ENCODE measurements around the gene CPNE7. TPM values are rescaled to one million over a fixed set of nuclear protein-coding genes. Genes with fewer than 3 reads are reported as not detected.

CPNE7 gene
- total and polyA plus RNA-seq, 2 donors: 9.6 to 12.8 TPM

GRCh38 chr16:89562939-89563338 lies 12.6 kb upstream of the CPNE7 start:
- no peak for DNase-seq (ENCODE audit: low read depth in 6 of 9, low spot score in 9 of 9)

DNA sequence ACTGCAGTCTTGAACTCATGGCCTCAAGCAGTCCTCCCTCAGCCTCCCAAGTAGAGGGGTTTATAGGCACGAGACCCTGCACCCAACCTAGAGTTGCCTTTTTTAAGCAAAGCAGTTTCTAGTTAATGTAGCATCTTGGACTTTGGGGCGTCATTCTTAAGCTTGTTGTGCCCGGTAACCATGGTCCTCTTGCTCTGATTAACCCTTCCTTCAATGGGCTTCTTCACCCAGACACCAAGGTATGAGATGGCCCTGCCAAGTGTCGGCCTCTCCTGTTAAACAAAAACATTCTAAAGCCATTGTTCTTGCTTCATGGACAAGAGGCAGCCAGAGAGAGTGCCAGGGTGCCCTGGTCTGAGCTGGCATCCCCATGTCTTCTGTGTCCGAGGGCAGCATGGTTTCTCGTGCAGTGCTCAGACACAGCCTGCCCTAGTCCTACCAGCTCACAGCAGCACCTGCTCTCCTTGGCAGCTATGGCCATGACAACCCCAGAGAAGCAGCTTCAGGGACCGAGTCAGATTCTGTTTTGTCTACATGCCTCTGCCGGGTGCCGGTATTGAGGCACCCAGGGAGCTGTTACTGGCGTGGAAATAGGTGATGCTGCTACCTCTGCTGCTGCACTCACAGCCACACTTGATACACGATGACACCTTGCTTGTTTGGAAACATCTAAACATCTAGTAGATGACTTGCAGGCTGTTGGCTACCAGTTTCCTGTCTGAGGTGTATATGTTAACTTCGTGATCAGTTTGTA lies 11.7 kb upstream of the CPNE7 start:
- Histone ChIP-seq H3K4me3 (ENCODE audit: low read length in 2 of 2) (no peak overlapping the region), H3K27me3 (ENCODE audit: control insufficient read depth in 2 of 2, insufficient read depth in 1 of 2, low read length in 1 of 2) (peaks cover 0 to 10% of the 10 kb centered on the region in 2 donors), H3K36me3 (ENCODE audit: control insufficient read depth in 2 of 2, insufficient read depth in 2 of 2, low read length in 1 of 2) (peaks cover 37 to 50% of the 10 kb centered on the region in 2 donors), H3K27ac (ENCODE audit: low read depth in 1 of 2, low read length in 1 of 2) (no peak overlapping the region), H3K9me3 (ENCODE audit: control insufficient read depth in 2 of 2, insufficient read depth in 1 of 2, low read length in 1 of 2) (peaks cover 0 to 6% of the 10 kb centered on the region in 2 donors), H3K4me1 (ENCODE audit: control insufficient read depth in 2 of 2, insufficient read depth in 2 of 2, low read length in 2 of 2) (peaks cover 25 to 55% of the 10 kb centered on the region in 2 donors)
- WGBS: 94% methylated on average over 12 of the region's 12 CpGs
- DNase-seq (ENCODE audit: low read depth in 6 of 9, low spot score in 9 of 9): no peak

More at GRCh38 chr16:89562939-89563338, 12.6 kb upstream of the CPNE7 start:
- peaks cover 0 to 10% of the 10 kb centered on the region in 2 donors for H3K27me3 ChIP-seq (ENCODE audit: control insufficient read depth in 2 of 2, insufficient read depth in 1 of 2, low read length in 1 of 2)
- H3K9me3 ChIP-seq (ENCODE audit: control insufficient read depth in 2 of 2, insufficient read depth in 1 of 2, low read length in 1 of 2): peaks cover 0 to 6% of the 10 kb centered on the region in 2 donors
- 95% methylated on average over 12 of the region's 12 CpGs for WGBS
- H3K27ac ChIP-seq (ENCODE audit: low read depth in 1 of 2, low read length in 1 of 2): no peak overlapping the region
- no peak overlapping the region for H3K4me3 ChIP-seq (ENCODE audit: low read length in 2 of 2)
- peaks cover 25 to 56% of the 10 kb centered on the region in 2 donors for H3K4me1 ChIP-seq (ENCODE audit: control insufficient read depth in 2 of 2, insufficient read depth in 2 of 2, low read length in 2 of 2)
- peaks cover 37 to 49% of the 10 kb centered on the region in 2 donors for H3K36me3 ChIP-seq (ENCODE audit: control insufficient read depth in 2 of 2, insufficient read depth in 2 of 2, low read length in 1 of 2)

DNA sequence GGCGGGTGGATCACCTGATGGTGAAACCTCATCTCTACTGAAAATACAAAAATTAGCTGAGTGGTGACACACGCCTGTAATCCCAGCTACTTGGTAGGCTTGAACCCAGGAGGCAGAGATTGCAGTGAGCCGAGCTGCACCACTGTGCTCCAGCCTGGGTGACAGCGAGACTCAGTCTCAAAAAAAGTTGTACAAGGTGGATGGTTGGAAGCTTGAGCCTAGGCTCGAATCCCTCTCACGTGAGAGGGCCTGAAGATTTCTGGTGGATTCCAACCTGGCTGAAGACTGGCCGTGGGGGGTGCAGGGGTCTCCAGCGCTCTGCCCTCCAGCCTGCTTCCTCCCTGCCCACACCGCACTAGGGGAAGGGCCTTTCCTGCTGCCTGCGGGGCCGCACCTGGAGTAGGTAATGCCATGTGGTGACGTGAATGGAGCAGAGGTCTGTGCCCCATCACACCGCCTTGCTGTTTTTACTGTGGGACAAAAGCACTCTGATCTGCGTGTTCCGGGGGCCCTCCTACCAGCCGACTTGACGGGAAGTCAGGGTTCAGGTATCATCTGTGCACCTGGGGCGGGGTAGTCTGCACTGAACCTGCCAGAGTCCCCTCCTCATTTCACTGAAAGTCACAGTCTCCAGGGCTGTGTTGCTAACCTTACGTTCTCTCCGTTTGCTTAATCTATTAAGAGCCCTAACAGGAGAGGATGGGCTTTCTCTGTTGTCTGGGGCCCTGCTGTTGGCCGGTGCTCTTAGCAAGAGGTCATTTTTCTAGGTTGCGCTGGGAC lies 10.9 kb upstream of the CPNE7 start:
- Histone ChIP-seq H3K9me3 (ENCODE audit: control insufficient read depth in 2 of 2, insufficient read depth in 1 of 2, low read length in 1 of 2) (peaks cover 0 to 6% of the 10 kb centered on the region in 2 donors), H3K4me3 (ENCODE audit: low read length in 2 of 2) (no peak overlapping the region), H3K4me1 (ENCODE audit: control insufficient read depth in 2 of 2, insufficient read depth in 2 of 2, low read length in 2 of 2) (peaks cover 25 to 52% of the 10 kb centered on the region in 2 donors), H3K27ac (ENCODE audit: low read depth in 1 of 2, low read length in 1 of 2) (no peak overlapping the region), H3K27me3 (ENCODE audit: control insufficient read depth in 2 of 2, insufficient read depth in 1 of 2, low read length in 1 of 2) (peaks cover 0 to 10% of the 10 kb centered on the region in 2 donors), H3K36me3 (ENCODE audit: control insufficient read depth in 2 of 2, insufficient read depth in 2 of 2, low read length in 1 of 2) (peaks cover 37 to 50% of the 10 kb centered on the region in 2 donors)
- no peak for DNase-seq (ENCODE audit: low read depth in 6 of 9, low spot score in 9 of 9)
- WGBS: 94% methylated on average over 22 of the region's 22 CpGs

DNA sequence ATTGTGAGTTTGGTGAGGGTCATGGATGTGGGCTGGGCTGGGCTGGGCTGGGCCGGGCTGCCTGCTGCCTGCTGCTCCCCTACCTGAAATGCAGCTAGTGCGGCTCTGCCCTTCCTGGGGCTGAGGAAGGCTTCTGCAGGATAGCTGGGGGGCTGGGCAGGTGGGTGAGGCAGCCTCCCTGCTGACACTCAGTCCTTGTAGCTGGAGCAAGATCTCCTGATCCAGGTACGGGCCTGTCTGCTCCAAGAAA lies 10.4 kb upstream of the CPNE7 start:
- Histone ChIP-seq H3K9me3 (ENCODE audit: control insufficient read depth in 2 of 2, insufficient read depth in 1 of 2, low read length in 1 of 2) (peaks cover 0 to 6% of the 10 kb centered on the region in 2 donors), H3K36me3 (ENCODE audit: control insufficient read depth in 2 of 2, insufficient read depth in 2 of 2, low read length in 1 of 2) (peaks cover 37 to 50% of the 10 kb centered on the region in 2 donors), H3K4me3 (ENCODE audit: low read length in 2 of 2) (no peak overlapping the region), H3K27ac (ENCODE audit: low read depth in 1 of 2, low read length in 1 of 2) (no peak overlapping the region), H3K4me1 (ENCODE audit: control insufficient read depth in 2 of 2, insufficient read depth in 2 of 2, low read length in 2 of 2) (peaks cover 25 to 49% of the 10 kb centered on the region in 2 donors), H3K27me3 (ENCODE audit: control insufficient read depth in 2 of 2, insufficient read depth in 1 of 2, low read length in 1 of 2) (peaks cover 0 to 14% of the 10 kb centered on the region in 2 donors)
- 70% methylated on average over 3 of the region's 3 CpGs for WGBS
- DNase-seq (ENCODE audit: low read depth in 6 of 9, low spot score in 9 of 9): no peak

DNA sequence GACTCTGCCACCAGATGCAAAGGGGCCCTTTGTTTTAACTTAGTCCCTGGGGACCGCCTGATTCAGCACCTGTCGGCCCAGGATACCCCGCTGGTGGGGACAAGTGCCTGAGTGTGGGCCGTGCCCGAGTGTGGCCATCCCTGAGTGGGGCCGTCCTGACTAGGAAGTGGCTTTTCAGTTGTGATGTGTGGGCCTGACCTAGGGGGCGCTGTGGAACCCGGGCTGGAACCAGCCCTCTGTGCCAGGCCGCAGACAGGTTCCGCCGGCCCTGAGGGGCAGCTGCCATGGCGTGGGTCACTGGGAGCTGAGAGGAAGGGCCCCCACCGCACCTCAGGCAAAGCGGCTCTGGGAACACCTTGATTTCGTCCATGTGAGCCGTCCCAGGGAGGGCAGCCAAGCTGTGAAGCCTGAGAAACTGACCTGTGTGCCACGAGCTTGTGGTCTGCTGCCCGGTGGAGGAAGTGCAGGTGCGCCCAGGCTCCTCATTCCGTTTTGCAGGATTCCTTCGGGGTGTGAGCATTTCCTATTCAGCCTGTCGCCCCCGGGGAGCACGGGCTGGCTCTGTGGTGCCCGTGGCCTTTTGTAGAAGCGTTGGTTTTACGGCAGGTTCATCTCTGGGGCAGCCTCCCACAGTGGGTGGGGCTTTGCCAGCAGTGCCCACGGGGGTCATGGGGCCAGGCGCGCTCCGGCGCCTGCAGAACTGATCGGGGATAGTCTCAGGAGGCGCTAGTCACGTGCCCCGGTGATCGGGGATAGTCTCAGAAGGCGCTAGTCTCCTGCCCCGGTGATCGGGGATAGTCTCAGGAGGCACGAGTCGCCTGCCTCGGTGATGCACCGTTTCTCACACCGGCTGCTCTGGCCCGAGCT lies 9.8 kb upstream of the CPNE7 start:
- Histone ChIP-seq H3K9me3 (ENCODE audit: control insufficient read depth in 2 of 2, insufficient read depth in 1 of 2, low read length in 1 of 2) (peaks cover 0 to 6% of the 10 kb centered on the region in 2 donors), H3K27me3 (ENCODE audit: control insufficient read depth in 2 of 2, insufficient read depth in 1 of 2, low read length in 1 of 2) (peaks cover 0 to 17% of the 10 kb centered on the region in 2 donors), H3K27ac (ENCODE audit: low read depth in 1 of 2, low read length in 1 of 2) (no peak overlapping the region), H3K4me1 (ENCODE audit: control insufficient read depth in 2 of 2, insufficient read depth in 2 of 2, low read length in 2 of 2) (peaks cover 25 to 49% of the 10 kb centered on the region in 2 donors), H3K4me3 (ENCODE audit: low read length in 2 of 2) (peak overlapping the region; percentile 3 to 13), H3K36me3 (ENCODE audit: control insufficient read depth in 2 of 2, insufficient read depth in 2 of 2, low read length in 1 of 2) (peaks cover 37 to 50% of the 10 kb centered on the region in 2 donors)
- DNase-seq (ENCODE audit: low read depth in 6 of 9, low spot score in 9 of 9): peak in 2 of 9 donors; percentile 35 to 41
- WGBS: 10% methylated on average over 46 of the region's 46 CpGs

DNA sequence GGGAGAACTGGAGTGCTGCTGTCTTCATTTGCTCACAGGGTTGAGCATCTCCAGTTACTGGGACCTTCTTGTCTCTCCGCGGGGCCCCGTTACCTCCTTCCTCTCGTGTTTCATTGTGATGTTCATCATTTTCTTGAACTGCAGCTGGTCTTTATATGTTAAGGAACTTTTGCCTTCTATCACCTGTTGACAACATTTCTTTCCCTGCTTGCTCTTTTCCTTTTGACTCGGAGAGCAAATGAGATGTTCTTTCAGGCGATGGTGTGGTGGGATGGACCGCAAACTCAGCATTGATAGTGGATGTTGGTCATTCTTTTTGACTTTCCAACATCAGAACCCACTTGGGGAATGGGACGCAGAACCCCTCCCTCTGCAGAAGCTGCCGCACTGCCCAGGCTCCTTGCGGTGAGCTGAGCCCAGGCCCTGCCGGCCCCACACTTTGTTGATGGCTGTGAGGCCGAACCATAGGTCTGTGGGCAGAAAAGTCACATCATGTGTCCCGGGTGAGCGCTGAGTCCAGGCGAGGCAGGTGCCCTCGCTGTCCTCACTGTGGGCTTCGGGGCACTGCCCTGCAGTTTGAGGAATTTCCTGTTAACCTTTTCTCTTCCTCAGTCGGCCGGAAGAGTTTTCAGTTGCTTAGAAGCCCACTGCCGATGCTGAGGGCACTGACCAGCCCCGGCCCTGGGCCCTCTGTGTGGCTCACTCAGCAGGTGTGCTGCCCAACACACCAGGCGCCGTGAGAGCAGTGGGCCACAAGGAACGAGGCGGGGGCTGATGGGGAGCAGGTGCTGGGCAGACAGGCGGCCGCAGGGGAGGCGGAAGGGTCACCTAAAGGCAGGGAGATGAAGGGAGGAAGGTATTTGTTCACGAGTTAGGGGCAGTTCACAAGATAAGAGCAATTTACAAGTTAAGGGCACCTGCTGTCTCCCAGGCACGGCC lies 7.6 kb upstream of the CPNE7 start:
- no peak for DNase-seq (ENCODE audit: low read depth in 6 of 9, low spot score in 9 of 9)
- H3K4me3 ChIP-seq (ENCODE audit: low read length in 2 of 2): no peak overlapping the region
- 95% methylated on average over 30 of the region's 30 CpGs for WGBS
- H3K36me3 ChIP-seq (ENCODE audit: control insufficient read depth in 2 of 2, insufficient read depth in 2 of 2, low read length in 1 of 2): peaks cover 19 to 31% of the 10 kb centered on the region in 2 donors
- H3K4me1 ChIP-seq (ENCODE audit: control insufficient read depth in 2 of 2, insufficient read depth in 2 of 2, low read length in 2 of 2): peaks cover 17 to 48% of the 10 kb centered on the region in 2 donors
- H3K9me3 ChIP-seq (ENCODE audit: control insufficient read depth in 2 of 2, insufficient read depth in 1 of 2, low read length in 1 of 2): peaks cover 0 to 6% of the 10 kb centered on the region in 2 donors
- H3K27ac ChIP-seq (ENCODE audit: low read depth in 1 of 2, low read length in 1 of 2): no peak overlapping the region
- H3K27me3 ChIP-seq (ENCODE audit: control insufficient read depth in 2 of 2, insufficient read depth in 1 of 2, low read length in 1 of 2): peaks cover 0 to 29% of the 10 kb centered on the region in 2 donors

DNA sequence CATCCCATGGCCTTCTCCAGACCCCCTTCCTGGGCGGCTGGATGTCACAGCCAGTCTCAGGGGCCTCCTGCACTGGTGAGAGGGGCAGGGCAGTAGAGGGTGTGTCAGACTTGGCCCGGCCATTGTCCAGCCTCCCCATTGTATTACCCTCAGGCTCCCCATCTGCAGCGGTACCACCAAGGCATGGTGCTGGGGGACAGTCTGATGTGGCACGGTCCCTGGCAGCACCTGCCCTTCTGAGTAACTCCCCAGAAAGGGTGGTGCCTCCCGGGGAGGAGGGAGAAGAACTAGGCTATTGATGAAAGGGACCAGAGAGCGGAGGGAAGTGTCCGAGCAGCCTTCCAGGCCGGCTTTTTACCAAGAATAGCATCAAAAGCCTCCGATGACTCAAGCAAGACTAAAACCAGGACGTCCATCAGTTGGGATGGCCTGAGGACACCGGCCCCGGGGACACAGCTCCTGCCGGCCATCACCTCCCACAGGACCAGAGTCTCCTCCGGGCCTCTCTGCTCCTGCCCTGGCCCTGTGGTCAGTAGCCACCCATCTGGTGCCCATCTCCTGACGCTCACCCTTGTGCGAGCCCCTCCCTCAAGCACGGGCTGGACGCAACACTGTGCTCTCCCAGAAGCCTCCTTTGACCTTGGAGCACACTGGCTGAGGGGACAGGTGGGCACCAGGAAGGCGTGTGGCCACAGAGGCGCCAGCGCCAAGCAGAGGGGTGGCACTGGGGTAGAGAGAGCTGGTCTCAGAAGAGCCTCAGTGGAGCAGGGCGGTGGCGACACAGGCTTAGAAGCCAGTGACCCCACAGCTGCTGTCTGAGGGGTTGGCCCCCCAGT lies 5.8 kb upstream of the CPNE7 start:
- Histone ChIP-seq H3K27ac (ENCODE audit: low read depth in 1 of 2, low read length in 1 of 2) (no peak overlapping the region), H3K27me3 (ENCODE audit: control insufficient read depth in 2 of 2, insufficient read depth in 1 of 2, low read length in 1 of 2) (peaks cover 12 to 46% of the 10 kb centered on the region in 2 donors), H3K9me3 (ENCODE audit: control insufficient read depth in 2 of 2, insufficient read depth in 1 of 2, low read length in 1 of 2) (peaks cover 0 to 6% of the 10 kb centered on the region in 2 donors), H3K4me3 (ENCODE audit: low read length in 2 of 2) (no peak overlapping the region), H3K4me1 (ENCODE audit: control insufficient read depth in 2 of 2, insufficient read depth in 2 of 2, low read length in 2 of 2) (peaks cover 17 to 35% of the 10 kb centered on the region in 2 donors), H3K36me3 (ENCODE audit: control insufficient read depth in 2 of 2, insufficient read depth in 2 of 2, low read length in 1 of 2) (peaks cover under 1 to 13% of the 10 kb centered on the region in 2 donors)
- WGBS: 97% methylated on average over 23 of the region's 23 CpGs
- no peak for DNase-seq (ENCODE audit: low read depth in 6 of 9, low spot score in 9 of 9)
